IMR-90 (cell line): Measurements from ENCODE around the gene HMGA1. TPM values are rescaled to one million over a fixed set of nuclear protein-coding genes. Genes with fewer than 3 reads are reported as not detected.

ENCODE experiments used
- ATAC-seq: fragments of 200-7000 bp; cut with Tn5 transposase; 2 replicates; pipeline ENCODE4 v1.9.1; 2020; ENCODE audit warnings: low read depth, mild to moderate bottlenecking, moderate library complexity
- BruUV-seq: library from RNA; stranded (reverse); fragments of 400-500 nt; replicated peaks from 2 replicates; lab custom pipeline; 2021; lab: Mats Ljungman, UMichigan
- CTCF ChIA-PET: fragments of 300-600 bp; formaldehyde crosslinking; extraction: SDS; loops from one replicate; lab custom pipeline; 2021; ENCODE audit warnings: antibody characterized with exemption; lab: Yijun Ruan, JAX
- POLR2A ChIA-PET: fragments of 300-600 bp; sonication (Branson Sonifier 250); formaldehyde crosslinking; loops from one replicate; lab custom pipeline; 2022; ENCODE audit warnings: antibody characterized with exemption; ENCODE audit not compliant: unreplicated experiment; lab: Charles Lee
- DNase-seq: peaks from one replicate; pipeline ENCODE4 v3.0.0; 2013
- H2AFZ ChIP-seq: replicated peaks from 2 replicates; pipeline ENCODE3; 2013; ENCODE audit warnings: low read length, mild to moderate bottlenecking; ENCODE audit not compliant: poor library complexity
- H2AK5ac ChIP-seq: 2 replicates; pipeline ENCODE4 v1.6.1; 2013; ENCODE audit warnings: low read depth, low read length, inconsistent platforms
- H2AK9ac ChIP-seq: replicated peaks from 2 replicates; pipeline ENCODE3; 2013; ENCODE audit warnings: mild to moderate bottlenecking, low read depth, low read length, moderate library complexity; ENCODE audit not compliant: poor library complexity
- H2BK120ac ChIP-seq: 2 replicates; pipeline ENCODE4 v1.6.1; 2013; ENCODE audit warnings: low read depth, low read length, inconsistent platforms
- H2BK15ac ChIP-seq: 3 replicates; pipeline ENCODE4 v1.6.1; 2013; ENCODE audit warnings: low read depth, low read length, inconsistent platforms
- H2BK20ac ChIP-seq: 2 replicates; pipeline ENCODE4 v1.6.1; 2013; ENCODE audit warnings: low read depth, mild to moderate bottlenecking, inconsistent platforms, low read length, moderate library complexity
- H2BK5ac ChIP-seq: 2 replicates; pipeline ENCODE4 v1.6.1; 2013; ENCODE audit warnings: mild to moderate bottlenecking, low read depth, low read length, inconsistent platforms; ENCODE audit not compliant: poor library complexity, severe bottlenecking
- H3K14ac ChIP-seq: replicated peaks from 2 replicates; pipeline ENCODE4 v1.6.1; 2013; ENCODE audit warnings: low read depth, low read length, inconsistent platforms
- H3K18ac ChIP-seq: 2 replicates; pipeline ENCODE4 v1.6.1; 2013; ENCODE audit warnings: low read depth, low read length, control low read depth
- H3K23ac ChIP-seq: 2 replicates; pipeline ENCODE4 v1.6.1; 2013; ENCODE audit warnings: low read depth, low read length, inconsistent platforms
- H3K27ac ChIP-seq: 2 replicates; pipeline ENCODE4 v1.5.1; 2013; ENCODE audit warnings: mild to moderate bottlenecking, control low read depth, low read length; ENCODE audit not compliant: insufficient read depth
- H3K27me3 ChIP-seq: 2 replicates; pipeline ENCODE4 v1.6.1; 2013; ENCODE audit warnings: low read length; ENCODE audit not compliant: control insufficient read depth, insufficient read depth
- H3K36me3 ChIP-seq: 2 replicates; pipeline ENCODE4 v1.6.1; 2013; ENCODE audit warnings: low read length, mixed read lengths; ENCODE audit not compliant: control insufficient read depth, insufficient read depth
- H3K4ac ChIP-seq: 2 replicates; pipeline ENCODE4 v1.6.1; 2013; ENCODE audit warnings: low read depth, low read length, inconsistent platforms
- H3K4me1 ChIP-seq: 2 replicates; pipeline ENCODE4 v1.6.1; 2013; ENCODE audit warnings: low read length, mixed read lengths; ENCODE audit not compliant: control insufficient read depth, insufficient read depth
- H3K4me2 ChIP-seq: 2 replicates; pipeline ENCODE4 v1.6.1; 2013; ENCODE audit warnings: low read depth, mild to moderate bottlenecking, control low read depth, low read length, moderate library complexity
- H3K4me3 ChIP-seq: 2 replicates; pipeline ENCODE4 v1.5.1; 2013; ENCODE audit warnings: low read depth, mild to moderate bottlenecking, control low read depth, low read length, moderate library complexity; ENCODE audit not compliant: insufficient read depth
- H3K56ac ChIP-seq: 2 replicates; pipeline ENCODE4 v1.6.1; 2013; ENCODE audit warnings: low read length, inconsistent platforms; ENCODE audit not compliant: insufficient read depth; ENCODE audit errors: extremely low read depth
- H3K79me1 ChIP-seq, 2 experiments: 2 replicates each; pipeline ENCODE4 v1.6.1; 2013; ENCODE audit warnings: low read length in 2 of 2, inconsistent platforms in 1 of 2, low read depth in 1 of 2
- H3K9ac ChIP-seq: 2 replicates; pipeline ENCODE4 v1.6.1; 2013; ENCODE audit warnings: low read depth, low read length, control low read depth
- H3K9me1 ChIP-seq: 2 replicates; pipeline ENCODE4 v1.6.1; 2013; ENCODE audit warnings: low read length, inconsistent platforms; ENCODE audit not compliant: insufficient read depth
- H3K9me3 ChIP-seq: 2 replicates; pipeline ENCODE4 v1.6.1; 2013; ENCODE audit warnings: low read length; ENCODE audit not compliant: control insufficient read depth, insufficient read depth
- H4K20me1 ChIP-seq: 2 replicates; pipeline ENCODE4 v1.6.1; 2013; ENCODE audit warnings: low read length, inconsistent platforms; ENCODE audit not compliant: insufficient read depth
- H4K5ac ChIP-seq: 2 replicates; pipeline ENCODE4 v1.6.1; 2013; ENCODE audit warnings: mild to moderate bottlenecking, low read depth, low read length, control low read depth
- H4K8ac ChIP-seq, 2 experiments: 2 replicates each; pipeline ENCODE4 v1.6.1; 2013; ENCODE audit warnings: low read depth in 2 of 2, low read length in 2 of 2, control low read depth in 1 of 2, inconsistent platforms in 1 of 2
- H4K91ac ChIP-seq: 2 replicates; pipeline ENCODE4 v1.6.1; 2013; ENCODE audit warnings: low read depth, low read length, inconsistent platforms; ENCODE audit not compliant: insufficient read depth
- BHLHE40 ChIP-seq: fragments of 150-350 bp; IDR thresholded peaks from 2 replicates; pipeline ENCODE4 v1.6.1; 2016; ENCODE audit warnings: mild to moderate bottlenecking, low read depth, low read length
- CHD1 ChIP-seq: IDR thresholded peaks from 2 replicates; pipeline ENCODE4 v1.6.1; 2012; ENCODE audit warnings: low read depth, low read length, improper control_type of control experiment
- MAFK ChIP-seq: IDR thresholded peaks from 2 replicates; pipeline ENCODE4 v1.6.1; 2012; ENCODE audit warnings: low read depth, low read length, improper control_type of control experiment
- MAZ ChIP-seq: IDR thresholded peaks from 2 replicates; pipeline ENCODE4 v1.6.1; 2012; ENCODE audit warnings: low read depth, mild to moderate bottlenecking, low read length, improper control_type of control experiment, moderate library complexity, borderline replicate concordance
- NFE2L2 ChIP-seq: fragments of 150-350 bp; IDR thresholded peaks from 2 replicates; pipeline ENCODE4 v1.6.1; 2016; ENCODE audit warnings: low read depth, mild to moderate bottlenecking, low read length
- RCOR1 ChIP-seq: IDR thresholded peaks from 2 replicates; pipeline ENCODE4 v1.6.1; 2012; ENCODE audit warnings: mild to moderate bottlenecking, low read length, improper control_type of control experiment; ENCODE audit not compliant: insufficient replicate concordance
- WGBS, 2 experiments: methylation state at CpG; one replicate each; pipeline versions ENCODE4 v1.1.5 to v1.1.7; 2013; ENCODE audit warnings: missing lambda C conversion rate in 2 of 2; ENCODE audit not compliant: insufficient read length in 1 of 2; ENCODE audit errors: extremely low coverage in 2 of 2; 5-methylcytosine and 5-hydroxymethylcytosine counted together
- dilution Hi-C: fragments of 300-500 bp; cut with HindIII; formaldehyde crosslinking; loops from one replicate; pipeline ENCODE4 v1.14.3; 2018; ENCODE audit warnings: low sequenced_read_pairs; ENCODE audit not compliant: unreplicated experiment
- in situ Hi-C: fragments of 300-500 bp; cut with MboI; formaldehyde crosslinking; loops from 3 replicates; pipeline ENCODE4 v1.14.3; 2019; ENCODE audit warnings: low sequenced_read_pairs, inconsistent platforms, mixed read lengths
- intact Hi-C: fragments of 100-400 bp; cut with micrococcal nuclease; formaldehyde crosslinking; loops from 2 replicates; pipeline ENCODE4 v1.10.0; 2022
- polyA plus RNA-seq, 3 experiments: library from polyadenylated mRNA; depleted of rRNA; stranded (reverse); fragments of >200 nt; gene quantifications; 2 replicates each; pipeline ENCODE4 v1.2.3, GENCODE V29; 2012; ENCODE audit warnings: low replicate concordance in 1 of 3
- total RNA-seq: library from RNA; depleted of rRNA; stranded (reverse); fragments of >200 nt; gene quantifications from 2 replicates; pipeline ENCODE4 v1.2.3, GENCODE V29; 2012
- TF ChIP-seq, protein P1 (sequence below): fragments of 150-350 bp; IDR thresholded peaks from 2 replicates; pipeline ENCODE4 v1.6.1; 2017; ENCODE audit warnings: mild to moderate bottlenecking, antibody characterized with exemption, low read length, low read depth

HMGA1 gene
- total and polyA plus RNA-seq, 2 of the 4 experiments (the other 2 are of a cell fraction) = 101 to 589 TPM

DNA sequence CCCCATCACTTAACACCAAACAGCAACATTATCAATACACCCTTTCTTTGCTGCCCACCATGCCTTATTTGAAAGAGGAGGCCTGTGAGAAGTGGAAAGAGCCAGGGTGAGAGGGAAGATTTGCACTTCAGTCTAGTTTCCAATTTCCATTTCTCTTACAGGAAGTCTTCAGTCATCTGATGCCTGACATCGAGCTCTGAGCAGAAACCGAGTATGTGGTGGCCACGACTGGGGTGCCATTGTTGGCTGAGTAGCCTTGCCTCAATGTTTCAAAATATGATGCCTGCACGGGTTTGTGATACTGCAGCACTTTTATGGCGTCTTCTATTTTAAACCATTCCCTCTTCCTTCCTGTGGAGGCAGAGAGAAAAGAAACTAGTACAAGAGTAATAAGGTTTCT, 51.9 kb downstream of the HMGA1 start:
- Histone ChIP-seq H3K4me1 (peaks cover 10% of the 10 kb centered on the region), H3K4me2 (no peak overlapping the region), H3K4me3 (no peak overlapping the region), H3K18ac (no peak overlapping the region), H2AK5ac (no peak overlapping the region), H4K8ac (no peak overlapping the region), H2BK5ac (no peak overlapping the region), H3K27ac (no peak overlapping the region), H3K9me1 (peaks cover 12% of the 10 kb centered on the region; the same call in 1 of the 2 replicates), H3K9ac (no peak overlapping the region), H2AK9ac (no peak overlapping the region), H4K91ac (no peak overlapping the region), H3K14ac (no peak overlapping the region), H3K23ac (no peak overlapping the region), H2BK120ac (no peak overlapping the region), H2BK15ac (no peak overlapping the region), H3K36me3 (peaks cover 21% of the 10 kb centered on the region), H3K79me1 (peaks cover 4 to 5% of the 10 kb centered on the region in 2 experiments; a peak in 1 of 4 replicates), H2BK20ac (no peak overlapping the region), H3K27me3 (no peaks in the 10 kb centered on the region), H2AFZ (no peak overlapping the region), H4K20me1 (peaks cover 4% of the 10 kb centered on the region; the same call in 1 of the 2 replicates), H4K5ac (no peak overlapping the region), H3K9me3 (peaks cover 5% of the 10 kb centered on the region), H3K56ac (no peak overlapping the region), H3K4ac (no peak overlapping the region)
- dilution Hi-C loops (no loop called here), in situ Hi-C loops (no loop called here), intact Hi-C loops (no loop called here)
- no CpG with 5 or more reads among the region's 5 CpGs for WGBS, 2 experiments
- ATAC-seq = no peak
- no peak for DNase-seq
- TF ChIP-seq MAZ = no peak
- TF ChIP-seq BHLHE40 = no peak
- TF ChIP-seq NFE2L2 = no peak
- TF ChIP-seq CHD1 = no peak
- no peak for TF ChIP-seq MAFK
- no peak for TF ChIP-seq RCOR1
- TF ChIP-seq, protein P1, sequence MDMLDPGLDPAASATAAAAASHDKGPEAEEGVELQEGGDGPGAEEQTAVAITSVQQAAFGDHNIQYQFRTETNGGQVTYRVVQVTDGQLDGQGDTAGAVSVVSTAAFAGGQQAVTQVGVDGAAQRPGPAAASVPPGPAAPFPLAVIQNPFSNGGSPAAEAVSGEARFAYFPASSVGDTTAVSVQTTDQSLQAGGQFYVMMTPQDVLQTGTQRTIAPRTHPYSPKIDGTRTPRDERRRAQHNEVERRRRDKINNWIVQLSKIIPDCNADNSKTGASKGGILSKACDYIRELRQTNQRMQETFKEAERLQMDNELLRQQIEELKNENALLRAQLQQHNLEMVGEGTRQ = no peak
- BruUV-seq = no TSS peak
- CTCF ChIA-PET = no interaction called here
- POLR2A ChIA-PET = no interaction called here
